Natural killer cell (primary cell): ENCODE data around the gene NME3. TPM values are rescaled to one million over a fixed set of nuclear protein-coding genes. Genes with fewer than 3 reads are reported as not detected.

Experiments
- ATAC-seq, 3 donors: fragments of 150-1000 bp in 2 of 3; fragments of 200-7000 bp in 1 of 3; cut with Tn5 transposase; 1 replicate in 1 of 3; 2 replicates in 2 of 3; pipeline ENCODE4 v1.10.0; 2021; ENCODE audit warnings: mild to moderate bottlenecking in 2 of 3, moderate library complexity in 2 of 3
- DNase-seq, 2 donors: peaks; one replicate each; pipeline versions ENCODE4 v3.0.0 to v3.0.0-alpha.2; 2013 to 2021; ENCODE audit warnings: mixed read lengths in 1 of 2
- H3K27ac ChIP-seq: one replicate; pipeline ENCODE4 v1.5.1; 2013; ENCODE audit warnings: mild to moderate bottlenecking, low read length
- H3K27me3 ChIP-seq: one replicate; pipeline ENCODE4 v1.6.1; 2013; ENCODE audit warnings: low read length; ENCODE audit not compliant: control insufficient read depth, insufficient read depth
- H3K36me3 ChIP-seq: one replicate; pipeline ENCODE4 v1.6.1; 2013; ENCODE audit warnings: low read length; ENCODE audit not compliant: control insufficient read depth, insufficient read depth
- H3K4me1 ChIP-seq: one replicate; pipeline ENCODE4 v1.6.1; 2013; ENCODE audit warnings: low read length; ENCODE audit not compliant: control insufficient read depth, insufficient read depth
- H3K4me3 ChIP-seq: one replicate; pipeline ENCODE4 v1.5.1; 2013; ENCODE audit warnings: low read length
- H3K9me3 ChIP-seq: one replicate; pipeline ENCODE4 v1.6.1; 2013; ENCODE audit warnings: low read length; ENCODE audit not compliant: control insufficient read depth, insufficient read depth
- H3K27ac Mint-ChIP-seq, 2 donors: one replicate each; pipeline ENCODE4 v1.8.0; 2022; ENCODE audit warnings: mild to moderate bottlenecking in 2 of 2, mixed read lengths in 2 of 2, moderate library complexity in 1 of 2
- H3K27me3 Mint-ChIP-seq, 2 donors: one replicate each; pipeline ENCODE4 v1.8.0; 2022; ENCODE audit warnings: low read depth in 2 of 2, mixed read lengths in 2 of 2
- H3K36me3 Mint-ChIP-seq: one replicate; pipeline ENCODE4 v1.8.0; 2022; ENCODE audit warnings: mixed read lengths
- H3K4me1 Mint-ChIP-seq, 2 donors: one replicate each; pipeline ENCODE4 v1.8.0; 2022; ENCODE audit warnings: mixed read lengths in 2 of 2
- H3K4me3 Mint-ChIP-seq: one replicate; pipeline ENCODE4 v1.8.0; 2022; ENCODE audit warnings: mild to moderate bottlenecking, moderate library complexity, mixed read lengths
- H3K9me3 Mint-ChIP-seq, 2 donors: one replicate each; pipeline ENCODE4 v1.8.0; 2022; ENCODE audit warnings: mixed read lengths in 2 of 2
- WGBS: methylation state at CpG from one replicate; pipeline ENCODE4 v1.1.7; 2013; ENCODE audit warnings: missing lambda C conversion rate; ENCODE audit not compliant: insufficient coverage; 5-methylcytosine and 5-hydroxymethylcytosine counted together
- intact Hi-C: fragments of 100-400 bp; cut with micrococcal nuclease; formaldehyde crosslinking; loops from one replicate; pipeline ENCODE4 v1.14.2; 2022
- total RNA-seq, 4 donors: library from RNA; stranded (reverse); fragments of 120-200 nt in 1 of 4; gene quantifications; one replicate each; pipeline versions ENCODE4 v1.2.3 to v1.2.4, GENCODE V29; 2013 to 2022
- TF ChIP-seq, protein P1 (sequence below): fragments of 200-600 bp; IDR thresholded peaks from one replicate; pipeline ENCODE4 v1.8.0; 2022; ENCODE audit warnings: antibody characterized with exemption

NME3 gene
- total RNA-seq, 3 donors from 2014 or later (not counting 1 experiment from before 2014, with no cell fraction given) = 40.6 to 50.3 (median 46.2) TPM

DNA sequence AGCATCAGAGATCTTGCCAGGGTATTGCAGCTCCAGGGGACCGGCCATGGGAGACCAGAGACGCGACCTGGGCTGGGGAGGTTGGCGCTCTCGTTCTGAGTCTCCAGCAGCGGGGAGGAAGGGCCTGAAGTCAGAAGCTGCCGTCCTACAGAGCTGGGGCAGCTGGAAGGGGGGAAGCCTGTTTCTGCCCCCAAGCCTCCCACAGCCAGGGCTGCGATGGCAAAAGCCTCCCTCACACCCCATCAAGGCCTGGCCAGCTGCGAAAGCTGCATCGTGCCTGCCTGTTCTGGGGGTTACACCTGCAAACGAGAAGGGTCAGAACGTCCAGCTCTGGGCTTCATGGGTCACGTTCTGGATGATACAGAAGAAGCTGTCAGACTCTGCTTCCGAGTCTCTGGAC lies 39.3 kb downstream of the NME3 start:
- H3K36me3 ChIP-seq = peaks cover 55% of the 10 kb centered on the region
- no peak for DNase-seq

DNA sequence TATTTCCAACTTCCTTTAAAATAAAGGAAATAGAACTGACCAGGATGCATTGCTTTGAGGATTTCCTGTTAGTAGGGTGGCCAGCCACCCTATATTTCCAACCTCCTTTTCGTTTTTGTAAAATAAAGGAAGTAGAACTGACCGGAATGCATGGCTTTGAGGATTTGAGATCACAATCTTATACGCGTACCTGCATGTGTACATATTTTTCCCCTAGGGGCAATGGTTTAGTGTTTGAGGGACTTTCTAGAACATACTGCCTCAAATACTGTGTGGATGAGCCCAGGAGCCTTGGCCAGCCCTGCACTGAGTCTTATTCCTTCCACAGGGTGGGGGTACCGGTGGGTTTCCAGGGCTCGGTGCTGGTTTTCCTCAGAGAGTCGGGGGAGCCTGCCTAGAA lies 39.7 kb downstream of the NME3 start:
- Histone ChIP-seq H3K4me3 (no peak overlapping the region), H3K4me1 (no peaks in the 10 kb centered on the region), H3K9me3 (no peaks in the 10 kb centered on the region), H3K27ac (no peak overlapping the region), H3K27me3 (no peaks in the 10 kb centered on the region), H3K36me3 (peaks cover 59% of the 10 kb centered on the region)
- intact Hi-C loops = no loop called here
- peaks cover 6 to 12% of the 10 kb centered on the region in 2 donors for H3K4me1 Mint-ChIP-seq
- DNase-seq (no peak), ATAC-seq (no peak)
- TF ChIP-seq, protein P1, sequence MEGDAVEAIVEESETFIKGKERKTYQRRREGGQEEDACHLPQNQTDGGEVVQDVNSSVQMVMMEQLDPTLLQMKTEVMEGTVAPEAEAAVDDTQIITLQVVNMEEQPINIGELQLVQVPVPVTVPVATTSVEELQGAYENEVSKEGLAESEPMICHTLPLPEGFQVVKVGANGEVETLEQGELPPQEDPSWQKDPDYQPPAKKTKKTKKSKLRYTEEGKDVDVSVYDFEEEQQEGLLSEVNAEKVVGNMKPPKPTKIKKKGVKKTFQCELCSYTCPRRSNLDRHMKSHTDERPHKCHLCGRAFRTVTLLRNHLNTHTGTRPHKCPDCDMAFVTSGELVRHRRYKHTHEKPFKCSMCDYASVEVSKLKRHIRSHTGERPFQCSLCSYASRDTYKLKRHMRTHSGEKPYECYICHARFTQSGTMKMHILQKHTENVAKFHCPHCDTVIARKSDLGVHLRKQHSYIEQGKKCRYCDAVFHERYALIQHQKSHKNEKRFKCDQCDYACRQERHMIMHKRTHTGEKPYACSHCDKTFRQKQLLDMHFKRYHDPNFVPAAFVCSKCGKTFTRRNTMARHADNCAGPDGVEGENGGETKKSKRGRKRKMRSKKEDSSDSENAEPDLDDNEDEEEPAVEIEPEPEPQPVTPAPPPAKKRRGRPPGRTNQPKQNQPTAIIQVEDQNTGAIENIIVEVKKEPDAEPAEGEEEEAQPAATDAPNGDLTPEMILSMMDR = no peak
- H3K27me3 Mint-ChIP-seq = no peaks in the 10 kb centered on the region
- no peak overlapping the region for H3K27ac Mint-ChIP-seq
- no peaks in the 10 kb centered on the region for H3K9me3 Mint-ChIP-seq
- 83% methylated on average over 6 of the region's 7 CpGs for WGBS
- H3K36me3 Mint-ChIP-seq = no peaks in the 10 kb centered on the region
- H3K4me3 Mint-ChIP-seq = no peak overlapping the region

More for the DNA sequence above, 39.3 kb downstream of the NME3 start:
- intact Hi-C loops = no loop called here
- WGBS = 92% methylated on average over 14 of the region's 14 CpGs
- H3K9me3 ChIP-seq = no peaks in the 10 kb centered on the region
- no peaks in the 10 kb centered on the region for H3K4me1 ChIP-seq
- Mint-ChIP-seq H3K27me3 (no peaks in the 10 kb centered on the region), H3K4me1 (peaks cover 2 to 7% of the 10 kb centered on the region in 2 donors), H3K9me3 (no peaks in the 10 kb centered on the region), H3K36me3 (no peaks in the 10 kb centered on the region), H3K27ac (no peak overlapping the region), H3K4me3 (no peak overlapping the region)
- H3K4me3 ChIP-seq = no peak overlapping the region
- no peak overlapping the region for H3K27ac ChIP-seq
- H3K27me3 ChIP-seq = no peaks in the 10 kb centered on the region
- no peak for ATAC-seq
- TF ChIP-seq, protein P1 = no peak

DNA sequence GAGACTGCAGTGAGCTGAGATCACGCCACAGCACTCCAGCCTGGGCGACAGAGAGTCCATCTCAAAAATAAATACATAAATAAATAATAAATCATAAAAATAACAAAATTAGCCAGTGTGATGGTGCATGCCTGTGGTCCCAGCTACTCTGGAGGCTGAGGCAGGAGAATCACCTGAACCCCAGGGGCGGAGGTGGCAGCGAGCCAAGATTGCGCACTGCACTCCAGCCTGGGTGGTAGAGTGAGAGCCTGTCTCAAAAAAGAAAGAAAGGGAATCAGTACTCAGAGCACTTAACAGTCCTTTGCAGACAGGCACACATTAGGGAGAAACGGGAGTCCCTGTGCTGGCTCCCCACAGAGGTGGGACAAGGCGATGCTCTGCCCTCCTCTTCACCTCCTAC lies 40.3 kb downstream of the NME3 start:
- intact Hi-C loops = no loop called here
- H3K36me3 ChIP-seq = peaks cover 64% of the 10 kb centered on the region
- no peaks in the 10 kb centered on the region for H3K4me1 ChIP-seq
- Mint-ChIP-seq H3K4me1 (peaks cover 6 to 12% of the 10 kb centered on the region in 2 donors), H3K27ac (no peak overlapping the region), H3K4me3 (no peak overlapping the region), H3K9me3 (no peaks in the 10 kb centered on the region), H3K36me3 (no peaks in the 10 kb centered on the region), H3K27me3 (no peaks in the 10 kb centered on the region)
- 96% methylated on average over 5 of the region's 7 CpGs for WGBS
- TF ChIP-seq, protein P1 = no peak
- H3K9me3 ChIP-seq = no peaks in the 10 kb centered on the region
- DNase-seq (no peak), ATAC-seq (no peak)
- no peaks in the 10 kb centered on the region for H3K27me3 ChIP-seq
- no peak overlapping the region for H3K27ac ChIP-seq
- H3K4me3 ChIP-seq = no peak overlapping the region

- H3K36me3 Mint-ChIP-seq = no peaks in the 10 kb centered on the region
- no peak overlapping the region for H3K4me3 ChIP-seq
- no peak overlapping the region for H3K4me3 Mint-ChIP-seq
- no peak overlapping the region for H3K27ac Mint-ChIP-seq
- H3K27me3 Mint-ChIP-seq = no peaks in the 10 kb centered on the region
- TF ChIP-seq, protein P1 = no peak
- H3K4me1 Mint-ChIP-seq = peaks cover 6 to 8% of the 10 kb centered on the region in 2 donors
- H3K4me1 ChIP-seq = no peaks in the 10 kb centered on the region
- DNase-seq (no peak), ATAC-seq (no peak)
- intact Hi-C loops = no loop called here
- H3K9me3 ChIP-seq = no peaks in the 10 kb centered on the region
- 97% methylated on average over 35 of the region's 35 CpGs for WGBS
- peaks cover 66% of the 10 kb centered on the region for H3K36me3 ChIP-seq
- no peaks in the 10 kb centered on the region for H3K27me3 ChIP-seq
- no peaks in the 10 kb centered on the region for H3K9me3 Mint-ChIP-seq
- no peak overlapping the region for H3K27ac ChIP-seq
Observed at GRCh38 chr16:1729445-1729844, 41.9 kb downstream of the NME3 start.
